Measurements from ENCODE around the gene KIF23.
"Not testable (repeated sequence)": the region's sequence is repeated elsewhere in the genome, so short reads cannot be mapped to it uniquely, and the experiment has no call there.

The KIF23 gene

DNA sequence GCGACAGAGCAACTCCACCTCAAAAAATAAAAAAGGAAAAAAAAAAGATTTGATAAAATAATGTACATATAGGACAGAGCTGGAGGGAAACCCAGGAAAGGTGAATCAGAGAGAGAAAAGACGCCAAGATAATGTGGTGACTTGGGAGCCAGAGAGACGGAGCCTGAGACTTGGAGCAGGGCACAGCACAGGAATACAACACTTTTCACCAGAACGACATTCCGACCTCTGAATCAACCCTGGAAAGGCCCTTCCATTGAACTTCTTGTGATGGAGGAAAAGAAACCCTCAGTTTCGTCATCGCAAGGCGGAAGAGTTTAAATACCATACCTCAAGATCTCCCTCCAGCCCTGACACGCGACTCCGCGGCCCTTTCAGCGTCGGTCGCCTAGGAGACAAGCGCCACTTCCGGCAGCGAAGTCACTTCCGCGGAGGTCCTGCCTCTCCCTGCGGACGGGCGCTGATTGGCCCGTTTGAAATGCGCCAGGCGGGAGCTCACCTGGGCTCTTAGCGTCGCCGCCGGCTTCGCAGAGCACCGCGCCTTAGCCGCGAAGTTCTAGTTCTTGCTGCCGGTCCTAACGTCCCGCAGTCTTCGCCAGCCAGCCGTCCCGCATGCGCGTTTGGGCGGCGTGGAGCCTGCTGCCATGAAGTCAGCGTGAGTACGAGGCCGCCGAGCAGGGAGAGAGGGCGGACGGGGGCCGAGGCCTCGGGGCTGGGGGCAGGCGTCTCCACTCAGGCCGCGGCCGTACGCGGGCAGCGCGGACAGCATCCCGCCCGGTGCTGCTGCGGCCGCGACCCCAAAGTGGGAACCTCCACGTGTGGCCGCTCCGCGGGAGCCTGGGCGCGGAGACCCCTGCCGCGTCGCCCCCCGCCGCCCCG lies at the start of gene KIF23:
Gene KIF23 (plus strand): TSS at position 528 of the 879 bp plus-strand sequence. CDS start 117 bp downstream, at position 645.
- DNase-seq (ENCODE audit: low read depth): peak; percentile 98

DNA sequence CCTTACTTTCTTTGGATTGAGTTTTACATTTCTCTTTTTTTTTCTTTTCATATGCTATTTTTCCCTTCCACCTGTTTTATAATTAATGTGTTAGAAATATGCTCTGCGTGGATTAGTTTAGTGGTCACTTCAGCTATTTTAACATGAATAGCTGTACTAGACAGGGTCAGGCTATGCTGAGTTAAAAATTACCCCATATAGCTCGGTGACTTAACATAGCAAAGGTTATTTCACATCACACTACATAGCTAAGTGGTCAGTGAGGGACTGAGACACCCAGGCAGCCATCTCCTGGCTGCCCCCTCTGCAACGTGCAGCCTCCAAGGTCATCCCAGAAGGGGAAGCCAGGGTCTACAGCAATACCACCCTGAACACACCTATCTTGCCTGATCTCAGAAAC lies 46.9 kb upstream of the KIF23 start:
- no peak for DNase-seq (ENCODE audit: low read depth)

DNA sequence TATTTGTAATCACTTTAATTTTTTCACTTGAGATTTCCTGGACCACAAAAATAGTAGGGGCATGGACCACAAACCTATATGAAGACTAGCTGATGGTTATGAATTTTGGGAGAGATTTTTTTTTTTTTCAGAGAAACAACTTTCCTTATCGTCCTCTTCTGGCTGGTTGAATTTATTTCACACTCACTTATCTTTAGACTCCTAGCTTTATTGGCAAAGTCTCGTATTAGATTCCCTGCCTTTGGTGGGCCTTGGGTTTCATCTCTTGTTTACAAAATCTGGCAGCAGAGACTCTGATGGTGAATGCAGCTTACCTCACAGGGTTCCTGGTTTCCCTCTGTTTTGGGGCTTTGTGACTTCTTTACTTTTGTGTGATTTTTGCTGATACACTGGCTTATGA lies 44.5 kb upstream of the KIF23 start:
- no peak for DNase-seq (ENCODE audit: low read depth)

DNA sequence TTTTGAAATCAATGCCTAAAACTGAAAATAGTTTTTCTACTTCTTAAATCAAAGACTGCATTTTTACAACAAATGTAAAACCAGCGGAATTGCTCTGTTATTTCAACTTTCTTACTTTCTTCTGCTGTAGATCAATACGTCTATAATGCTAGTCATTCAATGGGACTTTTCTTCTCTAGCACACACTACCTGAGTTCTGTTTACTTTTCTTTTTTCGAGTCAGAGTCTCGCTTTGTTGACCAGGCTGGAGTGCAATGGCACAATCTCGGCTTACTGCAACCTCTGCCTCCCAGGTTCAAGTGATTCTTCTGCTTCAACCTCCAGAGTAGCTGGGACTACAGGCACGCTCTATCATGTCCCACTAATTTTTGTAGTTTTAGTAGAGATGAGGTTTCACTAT lies 40.7 kb upstream of the KIF23 start:
- no peak for DNase-seq (ENCODE audit: low read depth)

DNA sequence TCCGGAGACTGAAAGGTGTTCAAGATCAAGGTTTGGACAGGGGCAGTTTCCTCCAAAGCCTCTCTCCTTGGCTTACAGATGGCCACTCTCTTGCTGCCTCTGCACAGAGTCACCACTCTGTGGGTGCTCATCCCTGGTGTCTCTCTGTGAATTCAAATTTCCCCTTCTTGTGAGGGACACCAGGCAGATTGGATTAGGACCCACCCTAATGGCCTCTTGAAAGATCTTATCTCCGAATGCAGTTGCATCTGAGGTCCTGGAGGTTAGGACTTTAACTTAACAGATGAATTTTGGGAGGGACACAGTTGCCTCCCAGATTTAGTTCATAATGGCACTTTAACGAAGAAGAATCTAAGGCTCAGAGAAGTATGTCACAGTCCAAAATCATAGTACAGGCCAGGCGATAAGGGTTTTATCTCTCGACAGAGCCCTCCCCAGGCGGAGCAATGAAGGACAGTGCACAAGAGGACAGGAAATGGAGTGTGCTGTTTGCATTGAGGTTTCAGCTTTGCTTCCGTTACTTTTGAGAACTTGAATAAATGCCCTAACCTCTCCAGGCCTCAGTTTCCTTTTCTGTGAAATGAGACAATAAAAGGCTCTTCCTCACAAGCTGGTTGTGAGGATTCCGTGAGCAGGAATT lies 38.9 kb upstream of the KIF23 start:
- no peak for DNase-seq (ENCODE audit: low read depth)

GRCh38 chr15:69377216-69377970 lies 36.8 kb upstream of the KIF23 start:
- DNase-seq (ENCODE audit: low read depth): no peak

- DNase-seq (ENCODE audit: low read depth): peak; percentile 46
Measured at GRCh38 chr15:69380100-69380725, 33.9 kb upstream of the KIF23 start.

DNA sequence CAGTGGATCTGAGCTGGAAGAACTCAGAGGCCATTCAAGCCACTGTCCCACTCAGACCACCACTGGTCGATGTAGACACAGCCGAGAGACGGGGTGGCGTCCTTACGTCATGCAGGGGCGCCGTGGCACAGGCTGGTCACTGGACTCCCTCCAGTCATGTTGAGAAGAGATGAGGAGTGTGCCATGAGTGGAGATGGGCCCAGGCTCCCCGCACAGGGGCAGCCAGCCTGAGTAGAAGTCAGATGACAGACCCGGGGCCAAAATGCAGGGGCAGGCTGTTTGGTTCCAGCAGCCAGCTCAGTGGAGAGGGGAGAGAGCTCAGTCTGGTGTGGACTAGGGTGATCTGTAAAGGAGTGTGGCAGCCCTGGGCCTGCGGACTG lies 33.4 kb upstream of the KIF23 start:
- DNase-seq (ENCODE audit: low read depth): no peak

DNA sequence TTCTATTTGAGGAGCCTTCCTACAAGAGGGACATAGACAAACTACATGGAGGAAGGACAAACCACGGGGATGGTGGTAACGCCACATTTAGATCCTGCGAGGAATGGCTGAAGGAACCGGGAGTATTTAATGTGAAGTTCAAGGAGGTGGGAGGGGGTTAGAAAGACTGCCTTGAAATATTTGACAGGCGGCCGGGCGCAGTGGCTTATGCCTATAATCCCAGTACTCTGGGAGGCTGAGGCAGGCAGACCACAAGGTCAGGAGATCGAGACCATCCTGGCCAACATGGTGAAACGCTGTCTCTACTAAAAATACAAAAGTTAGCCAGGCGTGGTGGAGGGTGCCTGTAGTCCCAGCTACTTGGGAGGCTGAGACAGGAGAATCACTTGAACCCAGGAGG lies 32.0 kb upstream of the KIF23 start:
- not testable (repeated sequence) for DNase-seq (ENCODE audit: low read depth)

- not testable (repeated sequence) for DNase-seq (ENCODE audit: low read depth)
Measured at GRCh38 chr15:69384066-69384465, 30.1 kb upstream of the KIF23 start.

GRCh38 chr15:69384626-69385598 lies 29.2 kb upstream of the KIF23 start:
- no peak for DNase-seq (ENCODE audit: low read depth)

GRCh38 chr15:69385831-69386230 lies 28.3 kb upstream of the KIF23 start:
- DNase-seq (ENCODE audit: low read depth): no peak

- no peak for DNase-seq (ENCODE audit: low read depth)
Measured at GRCh38 chr15:69386284-69386683, 27.9 kb upstream of the KIF23 start.

DNA sequence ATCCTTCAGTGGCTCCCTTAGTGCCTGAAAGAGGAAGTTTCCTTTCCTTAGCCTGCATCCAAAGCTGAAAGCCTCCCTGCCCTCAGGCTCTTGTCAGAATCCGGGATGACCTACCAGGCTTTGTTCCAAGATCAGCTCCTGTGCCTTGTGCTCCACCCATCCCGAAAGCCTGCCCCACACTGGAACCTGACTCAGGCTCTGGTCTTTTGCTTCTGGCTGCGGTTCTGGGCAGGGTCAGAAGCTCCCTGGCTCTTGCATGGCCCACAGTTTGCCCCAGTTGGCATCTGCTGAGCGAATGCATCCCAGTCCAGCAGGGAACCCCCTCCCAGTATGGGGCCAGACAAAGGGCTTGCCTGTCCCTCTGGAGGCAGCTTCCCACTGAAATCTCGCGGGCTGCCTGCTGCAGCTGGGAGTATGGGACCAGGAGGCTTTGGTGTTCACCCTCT lies 25.9 kb upstream of the KIF23 start:
- no peak for DNase-seq (ENCODE audit: low read depth)

DNA sequence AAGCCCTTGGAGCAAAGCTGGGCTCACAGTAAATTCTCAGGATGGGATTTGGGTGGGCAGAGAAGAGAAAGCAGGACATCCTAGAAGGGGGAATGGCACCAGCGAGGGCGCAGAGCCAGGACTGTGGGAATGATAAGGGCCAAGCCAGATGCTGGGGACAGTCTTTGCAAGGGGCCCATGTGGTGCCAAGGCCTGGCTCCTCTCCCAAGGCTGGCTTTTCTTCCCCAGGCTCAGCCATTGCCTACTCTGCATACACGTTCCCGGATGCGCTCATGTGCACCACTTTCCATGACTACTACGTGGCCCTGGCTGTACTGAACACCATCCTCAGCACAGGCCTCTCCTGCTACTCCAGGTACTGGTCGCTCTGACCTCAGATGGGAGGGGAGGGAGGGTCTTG lies 24.7 kb upstream of the KIF23 start:
- no peak for DNase-seq (ENCODE audit: low read depth)

- DNase-seq (ENCODE audit: low read depth): peak; percentile 59
Measured at GRCh38 chr15:69390575-69390974, 23.6 kb upstream of the KIF23 start.

GRCh38 chr15:69391046-69391757 lies 22.9 kb upstream of the KIF23 start:
- DNase-seq (ENCODE audit: low read depth): no peak

DNA sequence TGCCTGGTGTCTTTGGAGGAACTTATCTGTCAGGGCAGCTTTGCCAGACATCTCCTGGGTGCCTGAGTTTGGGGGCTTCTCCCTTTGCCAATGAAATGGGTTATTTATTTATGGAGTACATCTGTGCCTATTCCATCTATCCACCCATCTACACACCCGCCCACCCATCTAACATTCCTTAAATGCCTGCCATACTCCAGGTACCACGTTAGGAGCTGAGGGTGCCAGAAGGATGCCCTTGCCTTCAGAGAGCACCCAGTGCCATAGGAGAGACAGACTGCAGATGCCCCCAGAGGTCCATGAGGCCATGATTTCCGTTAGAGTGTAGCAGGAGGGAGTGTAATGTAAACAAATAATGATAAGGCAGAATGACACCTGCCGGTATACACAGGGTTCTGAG lies 21.8 kb upstream of the KIF23 start:
- DNase-seq (ENCODE audit: low read depth): no peak

DNA sequence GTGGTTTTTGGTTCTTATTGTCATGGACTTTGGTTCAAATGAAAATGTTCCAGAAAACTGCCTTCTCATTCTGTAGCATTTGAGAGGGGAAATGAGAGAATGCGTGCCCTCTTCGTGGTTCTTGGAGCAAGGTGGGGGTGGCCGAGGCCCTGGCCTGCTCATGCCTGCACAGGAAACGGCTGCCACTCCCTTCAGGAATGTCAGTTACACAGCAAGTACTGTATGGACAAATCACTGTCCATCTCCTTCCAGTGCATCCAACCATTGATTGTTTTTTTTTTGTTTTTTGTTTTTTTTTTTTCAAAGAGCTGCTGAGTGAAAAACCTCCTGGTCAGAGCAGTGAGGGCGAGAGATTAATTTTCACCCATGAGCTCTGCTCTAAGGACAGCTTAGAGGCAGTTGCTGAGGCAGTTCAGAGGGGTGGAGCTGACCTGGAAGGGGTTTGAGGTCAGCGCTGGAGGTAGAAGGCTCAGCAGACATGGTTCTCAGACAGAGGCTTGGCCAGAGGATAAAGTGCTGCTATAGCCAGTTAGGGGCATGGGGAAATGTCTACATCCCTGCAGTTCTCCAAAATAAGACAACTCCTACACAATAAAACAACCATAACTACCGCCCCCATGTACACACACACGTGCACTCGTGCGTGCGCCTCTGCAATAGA lies 20.2 kb upstream of the KIF23 start:
- DNase-seq (ENCODE audit: low read depth): no peak
